ENCODE data around the gene ARID5B.
"Not testable (repeated sequence)": the region's sequence is repeated elsewhere in the genome, so short reads cannot be mapped to it uniquely, and the experiment has no call there.

ARID5B gene

DNA sequence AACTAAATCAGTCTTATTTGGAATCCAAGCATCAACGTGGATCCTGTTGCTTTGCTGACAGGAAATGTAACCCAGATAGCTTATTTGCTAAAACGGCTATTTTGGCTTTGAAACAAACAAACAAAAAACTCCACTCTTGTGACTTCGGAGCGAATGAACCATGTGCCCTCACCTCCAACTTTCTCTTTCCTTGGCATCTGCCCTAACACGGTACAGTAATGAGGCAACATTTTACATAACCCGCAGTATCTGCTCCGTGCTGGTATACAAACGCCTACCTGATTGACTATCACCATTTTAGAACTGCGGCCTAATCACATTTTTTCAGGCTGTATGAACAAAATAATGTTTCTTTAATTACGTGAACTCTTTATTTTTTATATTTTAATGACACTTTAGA lies 37.5 kb upstream of the ARID5B start:
- ChIA-PET CTCF (interaction anchor here (0.6 to 2.4 kb wide), 2 partner anchors 33 to 174 kb away, joined by 3 to 7 read pairs; no protein-coding TSS in a partner anchor), POLR2A (no interaction called here)
- DNase-seq (ENCODE audit: low read depth, low spot score) = no peak
- TF ChIP-seq, protein P1, sequence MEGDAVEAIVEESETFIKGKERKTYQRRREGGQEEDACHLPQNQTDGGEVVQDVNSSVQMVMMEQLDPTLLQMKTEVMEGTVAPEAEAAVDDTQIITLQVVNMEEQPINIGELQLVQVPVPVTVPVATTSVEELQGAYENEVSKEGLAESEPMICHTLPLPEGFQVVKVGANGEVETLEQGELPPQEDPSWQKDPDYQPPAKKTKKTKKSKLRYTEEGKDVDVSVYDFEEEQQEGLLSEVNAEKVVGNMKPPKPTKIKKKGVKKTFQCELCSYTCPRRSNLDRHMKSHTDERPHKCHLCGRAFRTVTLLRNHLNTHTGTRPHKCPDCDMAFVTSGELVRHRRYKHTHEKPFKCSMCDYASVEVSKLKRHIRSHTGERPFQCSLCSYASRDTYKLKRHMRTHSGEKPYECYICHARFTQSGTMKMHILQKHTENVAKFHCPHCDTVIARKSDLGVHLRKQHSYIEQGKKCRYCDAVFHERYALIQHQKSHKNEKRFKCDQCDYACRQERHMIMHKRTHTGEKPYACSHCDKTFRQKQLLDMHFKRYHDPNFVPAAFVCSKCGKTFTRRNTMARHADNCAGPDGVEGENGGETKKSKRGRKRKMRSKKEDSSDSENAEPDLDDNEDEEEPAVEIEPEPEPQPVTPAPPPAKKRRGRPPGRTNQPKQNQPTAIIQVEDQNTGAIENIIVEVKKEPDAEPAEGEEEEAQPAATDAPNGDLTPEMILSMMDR (IDR thresholded peaks at IDR 0.05; ENCODE audit: insufficient read depth, low read length, missing control alignments) = no peak
- no peak overlapping the region for H3K4me3 ChIP-seq (ENCODE audit: low read depth, low read length)

DNA sequence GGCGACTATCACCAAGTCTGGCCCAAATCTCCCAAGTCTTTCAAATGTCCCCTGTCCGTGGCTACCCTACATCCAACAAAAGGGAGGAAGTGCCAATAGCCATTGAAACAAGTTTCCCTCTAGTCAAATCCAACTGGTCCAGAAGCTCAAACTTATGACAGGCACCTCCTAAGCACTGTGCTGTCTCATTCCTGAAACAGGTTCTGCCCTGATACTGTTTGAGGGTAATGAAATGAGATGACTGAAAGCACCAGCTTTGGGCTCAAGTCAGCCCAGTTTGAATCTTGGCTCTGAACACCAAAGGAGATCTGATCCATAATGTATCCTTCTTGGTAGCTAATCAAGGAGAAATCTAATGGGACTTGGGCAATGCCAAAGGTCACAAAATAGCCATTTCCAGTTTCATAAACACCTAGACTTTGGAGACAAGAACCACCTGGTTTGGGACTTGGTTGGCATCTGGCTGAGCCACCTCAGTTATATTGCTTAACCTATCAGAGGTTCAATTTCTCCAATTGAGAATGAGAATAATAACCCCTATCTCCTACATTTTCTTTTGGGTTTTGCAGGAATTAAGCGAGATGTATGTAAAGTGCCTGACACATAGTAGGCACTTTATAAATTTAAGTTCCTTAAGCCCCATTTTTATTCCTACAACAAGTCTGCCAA lies 34.7 kb upstream of the ARID5B start:
- ChIA-PET POLR2A (no interaction called here), CTCF (interaction anchor here (1.0 to 1.6 kb wide), 4 partner anchors 10 to 30 kb away, joined by 3 read pairs; no protein-coding TSS in a partner anchor)
- TF ChIP-seq, protein P1 (IDR thresholded peaks at IDR 0.05; ENCODE audit: insufficient read depth, low read length, missing control alignments) = no peak
- no peak overlapping the region for H3K4me3 ChIP-seq (ENCODE audit: low read depth, low read length)
- DNase-seq (ENCODE audit: low read depth, low spot score) = no peak

DNA sequence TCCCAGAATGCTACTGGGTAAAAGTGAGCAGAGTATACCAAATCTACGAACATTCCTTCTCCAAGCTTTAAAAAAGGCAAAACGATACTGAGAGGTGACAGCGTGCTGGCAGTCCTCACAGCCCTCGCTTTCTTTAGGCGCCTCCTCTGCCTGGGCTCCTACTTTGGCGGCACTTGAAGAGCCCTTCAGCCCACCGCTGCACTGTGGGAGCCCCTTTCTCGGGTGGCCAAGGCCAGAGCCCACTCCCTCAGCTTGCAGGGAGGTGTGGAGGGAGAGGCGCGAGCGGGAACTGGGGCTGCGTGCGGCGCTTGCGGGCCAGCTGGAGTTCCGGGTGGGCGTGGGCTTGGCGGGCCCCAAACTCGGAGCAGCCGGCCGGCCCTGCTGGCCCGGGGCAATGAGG lies 34.1 kb upstream of the ARID5B start:
- CTCF ChIA-PET = interaction anchor here (1.0 to 1.6 kb wide), 3 partner anchors 10 to 21 kb away, joined by 3 read pairs; no protein-coding TSS in a partner anchor
- H3K4me3 ChIP-seq (ENCODE audit: low read depth, low read length); DNase-seq (ENCODE audit: low read depth, low spot score); POLR2A ChIA-PET: not testable (repeated sequence)

DNA sequence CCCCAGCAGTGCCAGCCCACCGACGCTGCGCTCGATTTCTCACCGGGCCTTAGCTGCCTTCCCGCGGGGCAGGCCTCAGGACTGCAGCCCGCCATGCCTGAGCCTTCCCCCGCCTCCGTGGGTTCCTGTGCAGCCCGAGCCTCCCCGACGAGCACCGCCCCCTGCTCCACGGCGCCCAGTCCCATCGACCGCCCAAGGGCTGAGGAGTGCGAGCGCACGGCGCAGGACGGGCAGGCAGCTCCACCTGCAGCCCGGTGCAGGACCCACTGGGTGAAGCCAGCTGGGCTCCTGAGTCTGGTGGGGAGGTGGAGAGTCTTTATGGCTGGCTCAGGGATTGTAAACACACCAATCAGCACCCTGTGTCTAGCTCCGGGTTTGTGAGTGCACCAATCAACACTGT lies 33.7 kb upstream of the ARID5B start:
- POLR2A ChIA-PET; DNase-seq (ENCODE audit: low read depth, low spot score): not testable (repeated sequence)
- CTCF ChIA-PET = interaction anchor here (1.6 kb wide), 1 partner anchor 9 kb away, joined by 3 read pairs; no protein-coding TSS in a partner anchor

DNA sequence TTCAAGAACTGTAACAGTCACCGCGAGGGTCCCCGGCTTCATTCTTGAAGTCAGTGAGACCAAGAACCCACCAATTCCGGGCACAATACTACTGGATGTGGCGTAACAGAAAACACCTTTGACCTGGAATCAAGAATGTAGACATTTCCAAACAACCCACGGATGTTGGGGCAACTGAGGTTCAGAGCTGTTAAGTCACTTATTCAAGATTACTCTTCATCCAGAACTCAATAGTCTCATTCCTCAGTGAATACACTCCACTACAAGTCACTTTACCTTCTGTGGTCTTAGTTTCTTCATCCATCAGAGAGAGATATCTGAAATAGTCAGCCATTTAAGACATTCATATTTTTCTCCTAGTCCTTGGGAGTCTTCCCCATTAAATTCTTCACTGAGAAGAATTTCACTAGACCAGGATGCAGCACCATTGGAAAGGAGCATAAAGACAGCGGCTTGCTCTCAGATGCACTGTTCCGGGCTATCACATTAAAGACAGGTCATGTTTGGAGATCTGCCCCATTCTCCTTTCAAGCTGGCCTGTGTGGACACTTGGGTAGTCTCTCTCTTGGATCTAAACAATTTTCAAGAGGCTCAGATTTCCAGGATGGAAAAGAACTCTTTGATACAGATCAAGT lies 32.3 kb upstream of the ARID5B start:
- POLR2A ChIA-PET = no interaction called here
- CTCF ChIA-PET = interaction anchor here (0.6 kb wide), 1 partner anchor 10 kb away, joined by 3 read pairs; no protein-coding TSS in a partner anchor

More for the DNA sequence above, 33.7 kb upstream of the ARID5B start:
- H3K4me3 ChIP-seq (ENCODE audit: low read depth, low read length) = not testable (repeated sequence)

DNA sequence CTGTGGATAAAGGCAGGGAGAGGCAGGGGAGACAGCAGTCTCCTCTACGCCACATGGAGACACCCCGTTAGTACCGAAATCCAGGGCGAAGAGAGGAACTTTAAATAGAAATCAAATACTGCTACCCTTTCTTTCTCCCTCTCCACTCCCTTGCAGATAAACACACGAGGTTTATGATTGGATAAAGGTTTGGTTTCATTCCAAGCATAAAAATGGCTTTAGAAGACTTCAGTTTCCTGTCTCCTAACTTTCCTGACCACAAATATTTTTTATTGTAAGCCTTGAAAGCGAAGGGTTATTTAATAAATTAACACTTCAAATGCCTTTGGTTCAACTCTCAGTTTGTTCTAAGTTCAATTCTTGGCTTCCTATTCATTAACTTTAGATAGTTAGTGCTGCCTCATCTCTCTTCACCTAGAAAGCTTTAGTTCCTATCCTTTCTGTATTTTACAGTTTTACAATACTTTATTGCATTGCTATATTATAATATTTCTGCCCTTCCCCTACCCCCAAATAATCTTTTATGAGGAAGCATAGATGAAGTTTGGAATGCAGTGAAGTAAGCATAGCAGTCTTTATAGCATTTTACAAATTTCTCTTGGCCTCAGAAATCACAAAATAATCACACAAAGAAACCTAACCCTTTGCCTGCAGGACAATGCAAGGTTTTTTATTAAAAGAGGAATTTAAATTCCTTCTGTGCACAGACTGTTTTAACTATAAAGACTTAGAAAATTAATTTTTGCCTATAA lies 31.5 kb upstream of the ARID5B start:
- ChIA-PET CTCF (no interaction called here), POLR2A (no interaction called here)
- TF ChIP-seq, protein P1 (IDR thresholded peaks at IDR 0.05; ENCODE audit: insufficient read depth, low read length, missing control alignments) = no peak
- DNase-seq (ENCODE audit: low read depth, low spot score) = no peak
- no peak overlapping the region; the same call in 1 of the 2 replicates for H3K4me3 ChIP-seq (ENCODE audit: low read depth, low read length)

More for the DNA sequence above, 32.3 kb upstream of the ARID5B start:
- H3K4me3 ChIP-seq (ENCODE audit: low read depth, low read length) = no peak overlapping the region
- TF ChIP-seq, protein P1 (IDR thresholded peaks at IDR 0.05; ENCODE audit: insufficient read depth, low read length, missing control alignments) = no peak
- no peak for DNase-seq (ENCODE audit: low read depth, low spot score)

DNA sequence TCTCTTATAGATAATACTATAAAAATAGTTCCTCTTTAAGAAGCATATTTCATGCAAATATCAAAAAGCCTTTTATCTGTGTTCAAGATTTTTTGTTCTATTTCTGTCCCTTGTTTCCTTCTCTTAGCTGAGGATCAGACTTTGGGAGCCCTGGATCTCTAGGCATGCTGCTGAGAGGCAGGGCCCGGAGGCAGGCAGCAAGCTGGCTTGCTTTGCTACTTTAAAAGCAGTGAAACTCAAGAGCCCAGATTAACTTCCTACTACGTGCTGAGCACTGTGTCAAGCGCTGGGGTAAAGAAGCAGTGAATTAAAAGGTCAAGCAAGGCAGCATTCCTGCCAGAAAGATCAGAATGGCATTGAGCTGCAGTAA lies 31.0 kb upstream of the ARID5B start:
- TF ChIP-seq, protein P1 (IDR thresholded peaks at IDR 0.05; ENCODE audit: insufficient read depth, low read length, missing control alignments) = no peak
- ChIA-PET POLR2A (no interaction called here), CTCF (no interaction called here)
- no peak for DNase-seq (ENCODE audit: low read depth, low spot score)
- no peak overlapping the region for H3K4me3 ChIP-seq (ENCODE audit: low read depth, low read length)
